Gastrocnemius medialis (tissue), 4 donors: ENCODE data around the gene COBL. TPM values are rescaled to one million over a fixed set of nuclear protein-coding genes. Genes with fewer than 3 reads are reported as not detected.

Source experiments
- ATAC-seq, 2 donors: fragments of 150-250 bp; one replicate each; pipeline ENCODE4 v1.9.1; 2016
- DNase-seq, 2 donors: peaks; one replicate each; pipeline ENCODE4 v3.0.0-alpha.2; 2019
- H3K27ac ChIP-seq, 4 donors: fragments of 200-600 bp; sonication (generic); 1 replicate in 1 of 4; 2 replicates in 3 of 4; pipeline ENCODE4 v1.5.1; 2016 to 2018; ENCODE audit warnings: mild to moderate bottlenecking in 2 of 4, moderate library complexity in 1 of 4
- H3K27me3 ChIP-seq, 3 donors: fragments of 200-600 bp; sonication (generic) in 2 of 3; 1 replicate in 1 of 3; 2 replicates in 2 of 3; pipeline versions ENCODE4 v1.5.1 to v1.6.0; 2016 to 2019; ENCODE audit warnings: mild to moderate bottlenecking in 1 of 3, moderate library complexity in 1 of 3
- H3K36me3 ChIP-seq, 2 donors: fragments of 200-600 bp; sonication (generic) in 1 of 2; one replicate each; pipeline ENCODE4 v1.5.1; 2017 to 2018
- H3K4me1 ChIP-seq, 2 donors: fragments of 200-600 bp; sonication (generic) in 1 of 2; one replicate each; pipeline ENCODE4 v1.5.1; 2016 to 2017; ENCODE audit warnings: mild to moderate bottlenecking in 2 of 2
- H3K4me3 ChIP-seq, 4 donors: fragments of 200-600 bp; sonication (generic) in 3 of 4; 1 replicate in 1 of 4; 2 replicates in 3 of 4; pipeline ENCODE4 v1.5.1; 2016 to 2019; ENCODE audit warnings: mild to moderate bottlenecking in 2 of 4
- H3K9me3 ChIP-seq, 3 donors: fragments of 200-600 bp; sonication (generic) in 2 of 3; 1 replicate in 1 of 3; 2 replicates in 2 of 3; pipeline ENCODE4 v1.5.1; 2016 to 2019
- POLR2A ChIP-seq, 2 donors: fragments of 450-650 bp; IDR thresholded peaks; one replicate each; pipeline ENCODE4 v1.6.1; 2017; ENCODE audit warnings: antibody characterized with exemption in 2 of 2, mild to moderate bottlenecking in 2 of 2, moderate library complexity in 2 of 2
- in situ Hi-C, 4 donors: fragments of 200-750 bp; cut with MboI; loops; one replicate each; pipeline versions ENCODE4 v1.15.0 to v1.8.0; 2017; ENCODE audit warnings: low sequenced_read_pairs in 4 of 4
- intact Hi-C: fragments of 100-400 bp; cut with DNase I; formaldehyde crosslinking; loops from one replicate; pipeline ENCODE4 v1.15.1; 2023; ENCODE audit warnings: low total_unique reads
- total RNA-seq, 4 donors: library from RNA; depleted of rRNA; stranded (reverse); fragments of >200 nt; gene quantifications; one replicate each; pipeline versions ENCODE4 v1.1.0 to v1.2.3, GENCODE V29; 2016
- TF ChIP-seq, protein P1 (sequence below), 5 experiments: fragments of 450-650 bp in 3 of 5; fragments of 200-600 bp in 2 of 5; sonication (generic) in 2 of 5; IDR thresholded peaks in 4 of 5; conservative IDR thresholded peaks in 1 of 5; 1 replicate in 4 of 5; 2 replicates in 1 of 5; pipeline ENCODE4 v1.5.1; 2016 to 2019; ENCODE audit warnings: antibody characterized with exemption in 5 of 5, mild to moderate bottlenecking in 3 of 5, moderate library complexity in 3 of 5

The COBL gene
- total RNA-seq, 4 donors from 2014 or later = 82.1 to 170 (median 124) TPM

DNA sequence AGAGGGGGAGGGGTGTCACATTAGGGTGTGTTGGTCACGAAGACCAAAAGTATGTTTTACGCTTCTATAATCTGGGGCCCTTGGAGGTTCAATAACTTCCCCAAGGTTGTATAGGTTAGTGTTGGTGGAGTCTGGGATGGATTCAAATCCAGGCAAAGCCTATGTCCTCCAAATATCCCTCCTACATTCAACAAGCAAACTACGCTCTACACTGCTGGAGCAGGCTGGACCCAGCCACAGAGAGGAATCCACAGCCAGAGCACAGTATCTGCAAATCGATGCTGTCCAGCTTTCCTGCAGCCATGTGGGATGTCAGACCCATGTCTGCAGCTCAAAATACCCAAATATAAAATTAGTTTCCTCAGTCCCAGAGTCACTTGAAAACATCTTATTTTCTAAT, 198.0 kb downstream of the COBL start:
- no peak for DNase-seq
- TF ChIP-seq, protein P1, sequence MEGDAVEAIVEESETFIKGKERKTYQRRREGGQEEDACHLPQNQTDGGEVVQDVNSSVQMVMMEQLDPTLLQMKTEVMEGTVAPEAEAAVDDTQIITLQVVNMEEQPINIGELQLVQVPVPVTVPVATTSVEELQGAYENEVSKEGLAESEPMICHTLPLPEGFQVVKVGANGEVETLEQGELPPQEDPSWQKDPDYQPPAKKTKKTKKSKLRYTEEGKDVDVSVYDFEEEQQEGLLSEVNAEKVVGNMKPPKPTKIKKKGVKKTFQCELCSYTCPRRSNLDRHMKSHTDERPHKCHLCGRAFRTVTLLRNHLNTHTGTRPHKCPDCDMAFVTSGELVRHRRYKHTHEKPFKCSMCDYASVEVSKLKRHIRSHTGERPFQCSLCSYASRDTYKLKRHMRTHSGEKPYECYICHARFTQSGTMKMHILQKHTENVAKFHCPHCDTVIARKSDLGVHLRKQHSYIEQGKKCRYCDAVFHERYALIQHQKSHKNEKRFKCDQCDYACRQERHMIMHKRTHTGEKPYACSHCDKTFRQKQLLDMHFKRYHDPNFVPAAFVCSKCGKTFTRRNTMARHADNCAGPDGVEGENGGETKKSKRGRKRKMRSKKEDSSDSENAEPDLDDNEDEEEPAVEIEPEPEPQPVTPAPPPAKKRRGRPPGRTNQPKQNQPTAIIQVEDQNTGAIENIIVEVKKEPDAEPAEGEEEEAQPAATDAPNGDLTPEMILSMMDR (IDR thresholded peaks at IDR 0.05 in 4 of 5, conservative IDR thresholded peaks at IDR 0.05 in 1 of 5) = no peak
- TF ChIP-seq POLR2A (IDR thresholded peaks at IDR 0.05) = no peak
- no peak for ATAC-seq
- H3K4me3 ChIP-seq = no peak overlapping the region
- no peaks in the 10 kb centered on the region for H3K9me3 ChIP-seq
- H3K27ac ChIP-seq = no peak overlapping the region
- in situ Hi-C loops = no loop called here
- no peaks in the 10 kb centered on the region for H3K36me3 ChIP-seq
- H3K27me3 ChIP-seq = no peaks in the 10 kb centered on the region
- peaks cover 0 to 21% of the 10 kb centered on the region in 2 donors for H3K4me1 ChIP-seq
- intact Hi-C loops = no loop called here

DNA sequence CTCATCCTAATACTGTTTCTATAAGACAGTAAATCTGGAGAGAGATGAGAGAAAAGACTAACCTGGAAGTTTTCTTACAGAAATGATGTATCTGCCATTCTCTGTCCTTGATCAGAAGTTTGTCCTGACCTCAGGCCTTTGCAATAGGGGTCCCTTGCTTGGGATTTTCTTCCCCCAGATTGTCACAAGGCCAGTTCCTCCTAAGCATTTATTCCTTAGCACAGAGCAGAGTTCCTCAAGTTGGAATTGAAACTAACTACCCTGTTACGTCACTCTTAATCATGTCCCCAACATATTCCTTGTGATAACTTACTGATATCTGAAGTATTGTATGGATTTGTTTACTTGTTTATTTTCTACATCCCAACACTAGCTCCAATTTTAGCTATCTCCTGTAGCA, 202.1 kb downstream of the COBL start:
- in situ Hi-C loops = no loop called here
- ATAC-seq = no peak
- TF ChIP-seq POLR2A (IDR thresholded peaks at IDR 0.05) = no peak
- TF ChIP-seq, protein P1 (IDR thresholded peaks at IDR 0.05 in 4 of 5, conservative IDR thresholded peaks at IDR 0.05 in 1 of 5) = no peak

GRCh38 chr7:51113962-51114361, 202.6 kb downstream of the COBL start:
- Histone ChIP-seq H3K4me1 (no peaks in the 10 kb centered on the region), H3K27ac (no peak overlapping the region), H3K9me3 (no peaks in the 10 kb centered on the region), H3K4me3 (no peak overlapping the region), H3K27me3 (no peaks in the 10 kb centered on the region), H3K36me3 (no peaks in the 10 kb centered on the region)
- no peak for TF ChIP-seq POLR2A (IDR thresholded peaks at IDR 0.05)
- TF ChIP-seq, protein P1 (IDR thresholded peaks at IDR 0.05 in 4 of 5, conservative IDR thresholded peaks at IDR 0.05 in 1 of 5) = no peak
- DNase-seq = no peak
- in situ Hi-C loops = no loop called here
- no peak for ATAC-seq
- intact Hi-C loops = no loop called here

More for the DNA sequence above, 202.1 kb downstream of the COBL start:
- H3K36me3 ChIP-seq = no peaks in the 10 kb centered on the region
- DNase-seq = no peak
- no peak overlapping the region for H3K4me3 ChIP-seq
- H3K9me3 ChIP-seq = no peaks in the 10 kb centered on the region
- intact Hi-C loops = no loop called here
- H3K27me3 ChIP-seq = no peaks in the 10 kb centered on the region
- H3K27ac ChIP-seq = no peak overlapping the region
- H3K4me1 ChIP-seq = no peaks in the 10 kb centered on the region

DNA sequence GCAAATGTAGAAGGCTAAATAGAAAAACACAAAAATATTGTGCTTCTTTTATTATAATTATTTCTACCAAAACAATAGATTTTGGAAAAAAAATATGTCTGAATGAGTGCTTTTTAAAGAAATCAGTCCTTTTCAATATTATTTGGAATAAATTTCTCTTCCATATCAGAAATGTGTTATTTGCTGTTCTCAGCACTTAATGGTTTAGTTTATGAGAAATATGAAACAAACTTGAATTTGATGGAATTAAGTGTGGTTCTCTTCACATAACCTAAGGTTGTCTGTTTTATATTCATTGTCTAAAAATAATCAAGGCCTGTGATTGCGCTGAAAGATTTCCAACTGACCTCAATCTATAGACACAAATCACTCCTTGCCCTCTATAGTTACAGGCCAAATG, 203.0 kb downstream of the COBL start:
- H3K36me3 ChIP-seq = no peaks in the 10 kb centered on the region
- TF ChIP-seq, protein P1 (IDR thresholded peaks at IDR 0.05 in 4 of 5, conservative IDR thresholded peaks at IDR 0.05 in 1 of 5) = no peak
- no peak for TF ChIP-seq POLR2A (IDR thresholded peaks at IDR 0.05)
- in situ Hi-C loops (no loop called here), intact Hi-C loops (no loop called here)
- H3K9me3 ChIP-seq = no peaks in the 10 kb centered on the region
- DNase-seq (no peak), ATAC-seq (no peak)
- no peaks in the 10 kb centered on the region for H3K27me3 ChIP-seq
- H3K27ac ChIP-seq = no peak overlapping the region
- H3K4me1 ChIP-seq = no peaks in the 10 kb centered on the region
- no peak overlapping the region for H3K4me3 ChIP-seq

- in situ Hi-C loops = no loop called here
- no peak overlapping the region for H3K4me3 ChIP-seq
Measured at GRCh38 chr7:51111241-51111940, 205.2 kb downstream of the COBL start.

More at GRCh38 chr7:51111241-51111940, 205.2 kb downstream of the COBL start:
- no peak for ATAC-seq
- intact Hi-C loops = no loop called here
- no peaks in the 10 kb centered on the region for H3K4me1 ChIP-seq
- H3K27ac ChIP-seq = no peak overlapping the region
- no peaks in the 10 kb centered on the region for H3K36me3 ChIP-seq
- H3K9me3 ChIP-seq = no peaks in the 10 kb centered on the region
- no peaks in the 10 kb centered on the region for H3K27me3 ChIP-seq
- no peak for TF ChIP-seq POLR2A (IDR thresholded peaks at IDR 0.05)
- TF ChIP-seq, protein P1 (IDR thresholded peaks at IDR 0.05 in 4 of 5, conservative IDR thresholded peaks at IDR 0.05 in 1 of 5) = no peak
- no peak for DNase-seq
